Activated CD4-positive, alpha-beta T cell treated with anti-CD3 and anti-CD28 coated beads, Interleukin-2, amount 50 U/mL, for 1 hour (primary cell): ENCODE results near the gene TEDC1.
"Not testable (repeated sequence)": the region's sequence is repeated elsewhere in the genome, so short reads cannot be mapped to it uniquely, and the experiment has no call there.

Experiments
- DNase-seq: peaks from one replicate; pipeline ENCODE4 v3.0.0-alpha.2; 2020

TEDC1 gene

GRCh38 chr14:105546410-105546809 is 55.4 kb downstream of the TEDC1 start:
- DNase-seq, result not testable (repeated sequence)

DNA sequence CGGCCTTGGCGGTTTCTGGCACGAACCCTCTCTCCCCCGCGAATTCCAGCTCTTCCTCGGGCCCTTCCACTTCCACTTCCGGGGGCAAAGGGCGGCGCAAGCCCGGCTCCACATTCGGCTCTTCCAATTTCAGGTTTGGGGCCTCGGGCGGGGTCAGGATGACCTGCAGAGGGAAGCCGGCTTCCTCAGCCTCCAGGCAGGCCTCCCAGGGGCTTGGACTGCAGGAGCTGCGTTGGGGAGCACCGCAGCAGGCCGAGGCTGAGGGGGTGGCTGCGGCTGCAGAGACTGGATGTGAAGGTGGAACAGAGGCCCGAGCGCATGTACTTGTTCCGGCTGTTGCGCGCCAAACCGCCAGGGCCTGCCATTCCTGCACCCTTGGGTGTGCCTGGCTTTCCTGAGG is 56.0 kb downstream of the TEDC1 start:
- not testable (repeated sequence) for DNase-seq

- DNase-seq, result no peak
Observed at GRCh38 chr14:105547741-105548169, 56.7 kb downstream of the TEDC1 start.
